ENCODE results near the gene EPN3. TPM values are rescaled to one million over a fixed set of nuclear protein-coding genes. Genes with fewer than 3 reads are reported as not detected.

EPN3 gene
- total RNA-seq, 1 experiment from 2014 or later, result 20.5 TPM

GRCh38 chr17:50522766-50523165 lies 9.8 kb upstream of the EPN3 start:
- DNase-seq, result no peak
- no peak overlapping the region for H3K4me2 ChIP-seq (ENCODE audit: low read length)
- H3K36me3 ChIP-seq (ENCODE audit: low read depth, low read length), result no peaks in the 10 kb centered on the region
- H3K27ac ChIP-seq (ENCODE audit: low read length), result no peak overlapping the region
- POLR2A ChIA-PET (ENCODE audit: unreplicated experiment), result no interaction called here
- ATAC-seq, result no peak
- H4K20me1 ChIP-seq (ENCODE audit: low read length), result no peaks in the 10 kb centered on the region
- no peak overlapping the region for H3K9ac ChIP-seq (ENCODE audit: low read length)
- H3K27me3 ChIP-seq (ENCODE audit: low read length), result no peaks in the 10 kb centered on the region
- no peak overlapping the region for H2AFZ ChIP-seq (ENCODE audit: low read length)
- no peak overlapping the region for H3K4me3 ChIP-seq (ENCODE audit: low read length)
- no peaks in the 10 kb centered on the region for H3K9me3 ChIP-seq (ENCODE audit: low read length)
- no TSS peak for BruUV-seq (replicated peaks)
- intact Hi-C loops (cut with micrococcal nuclease), result no loop called here
- CTCF ChIA-PET, result no interaction called here
- H3K9me2 ChIP-seq (replicated peaks; ENCODE audit: low read length), result no peaks in the 10 kb centered on the region
- H3F3A ChIP-seq (ENCODE audit: low read length, unreplicated experiment), result no peaks in the 10 kb centered on the region
- TF ChIP-seq EZH2 (IDR thresholded peaks at IDR 0.05; ENCODE audit: low read length, unreplicated experiment), result no peak
- no peak for TF ChIP-seq EZH2phosphoT487 (IDR thresholded peaks at IDR 0.05; ENCODE audit: borderline replicate concordance, low read length)
- TF ChIP-seq CTCF (conservative IDR thresholded peaks at IDR 0.05; ENCODE audit: low read depth, low read length), result no peak
- peaks cover 3% of the 10 kb centered on the region; the same call in 1 of the 2 replicates for H3K4me1 ChIP-seq (ENCODE audit: insufficient read depth, low read length)
- no peaks in the 10 kb centered on the region for H3K79me2 ChIP-seq (ENCODE audit: low read length)

- no peak overlapping the region for H3K4me3 ChIP-seq (ENCODE audit: low read length)
- no peak overlapping the region for H3K9ac ChIP-seq (ENCODE audit: low read length)
- TF ChIP-seq CTCF (conservative IDR thresholded peaks at IDR 0.05; ENCODE audit: low read depth, low read length) (no peak), EZH2 (IDR thresholded peaks at IDR 0.05; ENCODE audit: low read length, unreplicated experiment) (no peak), EZH2phosphoT487 (IDR thresholded peaks at IDR 0.05; ENCODE audit: borderline replicate concordance, low read length) (no peak)
- intact Hi-C loops (cut with micrococcal nuclease), result no loop called here
- ChIA-PET CTCF (no interaction called here), POLR2A (ENCODE audit: unreplicated experiment) (no interaction called here)
- peaks cover 3% of the 10 kb centered on the region; the same call in 1 of the 2 replicates for H3K4me1 ChIP-seq (ENCODE audit: insufficient read depth, low read length)
- H4K20me1 ChIP-seq (ENCODE audit: low read length), result no peaks in the 10 kb centered on the region
- H3K27me3 ChIP-seq (ENCODE audit: low read length), result no peaks in the 10 kb centered on the region
- no peak for DNase-seq
- no peaks in the 10 kb centered on the region for H3K79me2 ChIP-seq (ENCODE audit: low read length)
- no peak overlapping the region for H2AFZ ChIP-seq (ENCODE audit: low read length)
- no peak for ATAC-seq
- H3K9me2 ChIP-seq (replicated peaks; ENCODE audit: low read length), result no peaks in the 10 kb centered on the region
- H3K4me2 ChIP-seq (ENCODE audit: low read length), result no peak overlapping the region
- H3K27ac ChIP-seq (ENCODE audit: low read length), result no peak overlapping the region
- BruUV-seq (replicated peaks), result no TSS peak
- H3K9me3 ChIP-seq (ENCODE audit: low read length), result no peaks in the 10 kb centered on the region
- no peaks in the 10 kb centered on the region for H3F3A ChIP-seq (ENCODE audit: low read length, unreplicated experiment)
- H3K36me3 ChIP-seq (ENCODE audit: low read depth, low read length), result no peaks in the 10 kb centered on the region
Observed at GRCh38 chr17:50523208-50523607, 9.3 kb upstream of the EPN3 start.

- Histone ChIP-seq H3K4me1 (ENCODE audit: insufficient read depth, low read length) (peaks cover under 1% of the 10 kb centered on the region; the same call in 1 of the 2 replicates), H3K27me3 (ENCODE audit: low read length) (no peaks in the 10 kb centered on the region), H3F3A (ENCODE audit: low read length, unreplicated experiment) (no peaks in the 10 kb centered on the region), H3K4me3 (ENCODE audit: low read length) (no peak overlapping the region), H3K9me3 (ENCODE audit: low read length) (no peaks in the 10 kb centered on the region), H3K27ac (ENCODE audit: low read length) (no peak overlapping the region), H3K4me2 (ENCODE audit: low read length) (no peak overlapping the region), H4K20me1 (ENCODE audit: low read length) (no peaks in the 10 kb centered on the region), H3K9me2 (replicated peaks; ENCODE audit: low read length) (no peaks in the 10 kb centered on the region), H3K36me3 (ENCODE audit: low read depth, low read length) (no peaks in the 10 kb centered on the region), H2AFZ (ENCODE audit: low read length) (no peak overlapping the region), H3K9ac (ENCODE audit: low read length) (no peak overlapping the region), H3K79me2 (ENCODE audit: low read length) (no peaks in the 10 kb centered on the region)
- TF ChIP-seq EZH2phosphoT487 (IDR thresholded peaks at IDR 0.05; ENCODE audit: borderline replicate concordance, low read length), result no peak
- TF ChIP-seq EZH2 (IDR thresholded peaks at IDR 0.05; ENCODE audit: low read length, unreplicated experiment), result no peak
- no peak for TF ChIP-seq CTCF (conservative IDR thresholded peaks at IDR 0.05; ENCODE audit: low read depth, low read length)
- ChIA-PET CTCF (no interaction called here), POLR2A (ENCODE audit: unreplicated experiment) (interaction anchor here (0.6 kb wide), 1 partner anchor 136 kb away, joined by 3 read pairs; no protein-coding TSS in a partner anchor)
- DNase-seq (no peak), ATAC-seq (no peak)
- intact Hi-C loops (cut with micrococcal nuclease), result no loop called here
- no TSS peak for BruUV-seq (replicated peaks)
Observed at GRCh38 chr17:50524838-50525237, 7.7 kb upstream of the EPN3 start.

Measured in PC-3 (cell line).